Fibroblast of skin of left biceps (primary cell): ENCODE results near the gene MTERF2.

Experiments used
- DNase-seq, 2 experiments: peaks; one replicate each; pipeline ENCODE4 v3.0.0-alpha.2; 2013; ENCODE audit warnings: low read depth in 2 of 2

Gene MTERF2

GRCh38 chr12:106954462-106955376 lies 32.2 kb downstream of the MTERF2 start:
- DNase-seq: no peak

- no peak for DNase-seq
Measured at GRCh38 chr12:106953352-106954250, 33.3 kb downstream of the MTERF2 start.

DNA sequence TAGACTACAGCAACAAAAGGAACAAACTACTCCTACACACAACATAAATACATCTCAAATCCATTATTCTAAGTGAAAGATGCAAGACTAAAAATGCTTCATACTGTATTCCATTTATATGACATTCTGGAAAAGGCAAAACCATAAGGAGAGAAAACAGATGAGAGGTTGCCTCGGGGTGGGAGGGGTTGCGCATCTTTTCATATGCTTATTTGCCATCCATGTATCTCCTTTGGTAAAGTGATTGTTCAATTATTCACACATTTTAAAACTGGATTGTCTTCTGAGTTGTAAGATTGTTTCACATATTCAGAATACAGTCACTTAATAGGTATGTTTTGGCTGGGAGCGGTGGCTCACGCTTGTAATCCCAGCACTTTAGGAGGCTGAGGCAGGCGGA lies 36.4 kb downstream of the MTERF2 start:
- DNase-seq: no peak

GRCh38 chr12:106947461-106947860 lies 39.5 kb downstream of the MTERF2 start:
- no peak for DNase-seq

- DNase-seq: no peak
Measured at GRCh38 chr12:106945261-106945851, 41.6 kb downstream of the MTERF2 start.

DNA sequence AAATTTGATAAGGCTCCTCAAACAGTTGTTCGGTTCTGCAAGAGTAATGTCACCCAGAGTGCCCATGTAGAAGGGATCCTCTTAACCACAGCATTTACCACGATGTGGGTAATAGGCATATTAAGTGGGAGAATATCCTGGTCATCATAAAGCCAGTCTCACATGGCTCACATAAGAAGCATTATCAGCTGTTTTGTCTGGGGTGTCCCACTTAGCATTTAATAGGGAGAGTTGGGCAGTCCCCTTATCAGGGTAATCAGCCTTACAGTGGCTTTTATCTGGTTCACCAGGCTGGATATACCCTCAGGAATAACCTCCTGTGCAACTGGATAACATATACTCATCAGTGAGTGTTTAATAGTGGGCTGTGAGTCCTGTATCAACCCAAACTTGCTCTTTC lies 44.2 kb downstream of the MTERF2 start:
- no peak for DNase-seq

GRCh38 chr12:106941481-106942156 lies 45.3 kb downstream of the MTERF2 start:
- DNase-seq: no peak

- DNase-seq: no peak
Measured at GRCh38 chr12:106934277-106934676, 52.7 kb downstream of the MTERF2 start.
